Adipose tissue (tissue), 3 donors: ENCODE results near the gene CD6. TPM values are rescaled to one million over a fixed set of nuclear protein-coding genes. Genes with fewer than 3 reads are reported as not detected.

Experiments
- H3K27ac ChIP-seq: one replicate; pipeline ENCODE4 v1.5.1; 2013; ENCODE audit warnings: low read depth, low read length
- WGBS, 3 donors: extraction: QIAGEN DNeasy Blood & Tissue Kit; methylation state at CpG; one replicate each; pipeline ENCODE4 v1.1.7; 2013; 5-methylcytosine and 5-hydroxymethylcytosine counted together
- polyA plus RNA-seq, 3 donors: library from polyadenylated mRNA; stranded (reverse); fragments of 200-250 nt; gene quantifications; one replicate each; pipeline ENCODE4 v1.2.3, GENCODE V29; 2013
- donor health status: healthy with polysubstance abuse.
- donor health status: Bipolar disorder and iron deficiency.
- donor health status: healthy.

CD6 gene
- polyA plus RNA-seq, 3 donors, result 0.45 to 1.7 (median 0.82) TPM

DNA sequence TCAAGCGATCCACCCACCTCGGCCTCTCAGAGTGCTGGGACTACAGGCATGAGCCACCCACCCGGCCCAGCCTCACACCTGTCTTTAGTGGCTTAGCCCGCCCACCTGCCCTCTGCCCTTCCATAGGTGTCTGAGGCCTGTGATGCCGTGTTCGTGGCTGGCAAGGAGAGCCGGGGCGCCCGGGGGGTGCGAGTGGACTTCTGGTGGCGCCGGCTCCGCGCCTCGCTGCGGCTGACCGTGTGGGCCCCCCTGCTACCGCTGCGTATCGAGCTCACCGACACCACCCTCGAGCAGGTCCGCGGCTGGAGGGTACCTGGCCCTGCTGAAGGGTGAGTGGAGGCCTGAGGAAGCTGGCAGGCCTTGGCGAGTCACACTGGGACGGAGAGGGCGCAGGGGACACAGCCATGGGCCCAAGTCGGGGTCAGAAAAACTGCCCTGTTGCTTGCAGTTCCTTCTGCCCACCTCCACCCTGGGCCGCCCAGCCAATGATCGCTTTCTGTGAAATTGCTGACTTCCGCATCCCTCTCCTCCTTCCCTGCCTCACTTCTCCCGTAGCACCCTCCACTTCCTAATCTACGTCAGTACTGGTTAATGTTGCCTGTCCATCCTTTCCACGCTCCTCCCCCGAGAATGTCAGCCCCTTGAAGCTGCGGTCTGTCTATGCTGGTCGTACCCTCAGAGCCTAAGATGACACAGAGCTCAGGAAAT lies 37.9 kb upstream of the CD6 start:
- 94 to 95% (median 94%) methylated on average over 37 of the region's 37 CpGs for WGBS, 3 donors
- no peak overlapping the region for H3K27ac ChIP-seq

DNA sequence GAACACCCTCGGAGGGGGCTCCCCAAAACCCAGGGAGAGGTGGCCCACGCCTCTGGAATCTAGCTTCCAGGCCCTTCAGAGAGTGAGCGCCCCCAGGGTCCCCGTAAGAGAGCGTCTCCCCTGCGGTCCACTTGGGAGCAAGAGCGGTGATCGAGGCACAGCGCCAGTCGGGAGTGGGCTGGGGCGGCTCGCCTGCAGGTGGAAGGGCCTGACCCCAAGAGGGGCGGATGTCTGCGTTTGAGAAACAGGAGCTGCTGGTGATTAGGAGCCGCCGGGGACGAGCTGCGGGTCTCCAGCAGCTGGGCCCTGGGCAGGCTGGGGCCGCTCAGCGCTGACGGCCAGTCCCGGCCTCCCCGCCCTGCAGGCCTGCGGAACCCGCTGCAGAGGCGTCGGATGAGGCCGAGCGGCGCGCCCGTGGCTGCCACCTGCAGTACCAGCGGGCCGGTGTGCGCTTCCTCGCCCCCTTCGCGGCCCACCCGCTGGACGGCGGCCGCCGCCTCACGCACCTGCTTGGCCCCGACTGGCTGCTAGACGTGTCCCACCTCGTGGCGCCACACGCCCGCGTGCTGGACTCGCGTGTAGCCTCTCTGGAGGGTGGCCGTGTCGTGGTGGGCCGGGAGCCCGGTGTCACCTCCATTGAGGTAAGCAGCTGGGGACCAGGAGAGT lies 37.2 kb upstream of the CD6 start:
- 91 to 95% (median 93%) methylated on average over 49 to 57 of the region's 57 CpGs for WGBS, 3 donors
- H3K27ac ChIP-seq, result no peak overlapping the region

DNA sequence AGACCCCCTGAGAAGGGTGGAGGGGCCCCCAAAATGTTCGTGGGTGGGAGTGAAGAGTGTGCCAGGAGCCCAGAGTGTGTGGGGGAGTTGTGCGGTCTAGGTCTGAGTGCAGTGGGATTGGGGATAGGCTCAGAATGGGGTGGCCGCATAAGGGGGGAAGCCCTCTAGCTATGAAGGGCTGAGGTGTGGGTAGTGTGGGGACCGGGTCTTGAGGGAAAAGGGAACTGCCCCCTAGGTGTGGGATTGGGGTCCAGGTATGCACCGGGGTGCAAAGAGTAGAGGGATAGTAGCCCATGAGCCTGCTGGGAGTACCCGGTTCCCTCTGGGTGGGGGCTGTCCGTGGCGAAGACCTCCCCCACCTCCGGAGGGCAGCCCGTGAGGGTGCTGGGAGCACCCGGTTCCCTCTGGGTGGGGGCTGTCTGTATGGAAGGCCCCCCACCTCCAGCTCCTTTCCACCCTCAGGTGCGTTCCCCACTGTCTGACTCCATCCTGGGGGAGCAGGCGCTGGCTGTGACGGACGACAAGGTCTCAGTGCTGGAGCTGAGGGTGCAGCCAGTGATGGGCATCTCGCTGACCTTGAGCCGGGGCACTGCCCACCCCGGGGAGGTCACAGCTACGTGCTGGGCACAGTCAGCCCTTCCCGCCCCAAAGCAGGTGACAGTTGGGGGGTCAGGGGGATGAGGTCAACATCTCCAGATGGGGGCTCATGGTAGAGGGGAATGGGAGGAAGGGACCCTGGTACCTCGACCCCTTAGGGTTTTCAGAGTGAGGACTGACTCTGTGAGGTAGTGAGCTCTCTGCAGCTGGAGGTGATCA lies 36.5 kb upstream of the CD6 start:
- WGBS, 3 donors, result 77 to 89% (median 84%) methylated on average over 18 to 21 of the region's 21 CpGs
- H3K27ac ChIP-seq, result no peak overlapping the region

DNA sequence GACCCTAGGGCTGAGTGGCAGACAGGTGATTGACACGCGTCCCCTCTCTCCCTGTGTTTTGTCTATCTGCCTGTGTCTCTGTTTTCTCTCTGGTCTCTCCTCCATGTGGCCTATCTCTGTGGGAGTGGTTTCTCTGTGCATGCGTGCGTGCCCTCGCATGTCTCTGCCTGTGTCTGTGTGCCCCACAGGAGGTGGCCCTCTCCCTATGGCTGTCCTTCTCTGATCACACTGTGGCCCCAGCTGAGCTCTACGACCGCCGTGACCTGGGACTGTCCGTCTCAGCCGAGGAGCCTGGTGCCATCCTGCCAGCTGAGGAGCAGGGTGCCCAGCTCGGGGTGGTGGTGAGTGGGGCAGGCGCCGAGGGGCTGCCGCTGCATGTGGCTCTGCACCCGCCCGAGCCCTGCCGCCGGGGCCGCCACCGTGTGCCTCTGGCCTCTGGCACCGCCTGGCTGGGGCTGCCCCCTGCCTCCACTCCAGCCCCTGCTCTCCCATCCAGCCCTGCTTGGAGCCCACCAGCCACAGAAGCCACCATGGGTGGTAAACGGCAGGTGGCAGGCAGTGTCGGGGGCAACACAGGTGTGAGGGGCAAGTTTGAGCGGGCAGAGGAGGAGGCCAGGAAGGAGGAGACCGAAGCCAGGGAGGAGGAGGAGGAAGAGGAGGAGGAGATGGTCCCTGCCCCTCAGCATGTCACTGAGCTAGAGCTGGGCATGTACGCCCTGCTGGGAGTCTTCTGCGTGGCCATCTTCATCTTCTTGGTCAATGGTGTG lies 35.6 kb upstream of the CD6 start:
- 90 to 97% (median 91%) methylated on average over 26 to 27 of the region's 27 CpGs for WGBS, 3 donors
- H3K27ac ChIP-seq, result no peak overlapping the region

DNA sequence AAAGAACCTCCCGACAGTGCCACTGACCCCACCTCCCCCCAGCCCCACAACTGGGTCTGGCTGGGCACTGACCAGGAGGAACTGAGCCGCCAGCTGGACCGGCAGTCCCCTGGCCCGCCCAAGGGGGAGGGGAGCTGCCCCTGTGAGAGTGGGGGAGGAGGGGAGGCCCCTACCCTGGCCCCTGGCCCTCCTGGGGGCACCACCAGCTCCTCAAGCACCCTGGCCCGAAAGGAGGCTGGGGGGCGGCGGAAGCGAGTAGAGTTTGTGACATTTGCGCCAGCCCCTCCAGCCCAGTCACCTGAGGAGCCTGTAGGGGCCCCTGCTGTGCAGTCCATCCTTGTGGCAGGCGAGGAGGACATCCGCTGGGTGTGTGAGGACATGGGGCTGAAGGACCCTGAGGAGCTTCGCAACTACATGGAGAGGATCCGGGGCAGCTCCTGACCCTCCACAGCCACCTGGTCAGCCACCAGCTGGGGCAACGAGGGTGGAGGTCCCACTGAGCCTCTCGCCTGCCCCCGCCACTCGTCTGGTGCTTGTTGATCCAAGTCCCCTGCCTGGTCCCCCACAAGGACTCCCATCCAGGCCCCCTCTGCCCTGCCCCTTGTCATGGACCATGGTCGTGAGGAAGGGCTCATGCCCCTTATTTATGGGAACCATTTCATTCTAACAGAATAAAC lies 34.9 kb upstream of the CD6 start:
- WGBS, 3 donors, result 86 to 91% (median 87%) methylated on average over 18 of the region's 18 CpGs
- no peak overlapping the region for H3K27ac ChIP-seq

DNA sequence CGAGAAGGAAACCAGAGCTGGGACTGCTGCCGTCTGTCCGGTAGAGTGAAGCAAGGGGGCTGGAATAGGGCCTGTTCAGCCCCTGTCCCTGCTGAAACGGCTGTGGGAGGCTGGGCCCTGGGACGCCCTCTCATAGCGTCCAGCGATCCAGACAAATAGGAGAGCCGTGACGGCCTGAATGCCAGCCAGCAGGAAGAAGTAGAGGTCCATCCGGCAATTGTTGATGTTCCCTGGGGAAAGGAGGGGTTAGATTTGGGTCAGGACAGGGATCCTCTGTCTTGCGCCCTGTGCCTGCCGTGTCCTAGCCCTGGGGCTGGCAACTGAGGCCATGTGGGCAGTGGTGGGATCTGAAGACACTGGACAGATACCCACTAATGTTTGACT lies 34.3 kb upstream of the CD6 start:
- H3K27ac ChIP-seq, result no peak overlapping the region
- WGBS, 3 donors, result 62 to 75% (median 65%) methylated on average over 12 of the region's 12 CpGs

DNA sequence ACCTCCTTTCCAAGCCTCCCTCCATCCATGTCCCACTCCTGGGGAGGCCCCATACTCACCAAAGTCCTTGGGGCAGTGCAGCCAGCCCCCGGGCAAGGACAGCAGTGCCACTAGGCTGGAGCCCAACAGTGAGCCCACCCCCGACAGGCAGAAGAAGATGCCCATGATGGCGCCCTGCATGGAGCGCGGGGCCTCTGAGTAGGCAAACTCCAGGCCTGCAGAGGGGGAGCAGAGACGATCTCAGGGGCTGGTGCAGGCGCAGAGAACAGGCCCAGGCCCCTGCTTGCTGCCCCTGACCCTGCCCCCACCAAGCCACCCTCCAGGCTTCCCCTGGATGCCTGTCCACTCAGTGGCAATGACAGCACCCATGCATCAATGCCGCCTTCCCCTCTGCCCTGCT lies 33.7 kb upstream of the CD6 start:
- WGBS, 3 donors, result 93 to 96% (median 93%) methylated on average over 6 to 8 of the region's 8 CpGs
- no peak overlapping the region for H3K27ac ChIP-seq

DNA sequence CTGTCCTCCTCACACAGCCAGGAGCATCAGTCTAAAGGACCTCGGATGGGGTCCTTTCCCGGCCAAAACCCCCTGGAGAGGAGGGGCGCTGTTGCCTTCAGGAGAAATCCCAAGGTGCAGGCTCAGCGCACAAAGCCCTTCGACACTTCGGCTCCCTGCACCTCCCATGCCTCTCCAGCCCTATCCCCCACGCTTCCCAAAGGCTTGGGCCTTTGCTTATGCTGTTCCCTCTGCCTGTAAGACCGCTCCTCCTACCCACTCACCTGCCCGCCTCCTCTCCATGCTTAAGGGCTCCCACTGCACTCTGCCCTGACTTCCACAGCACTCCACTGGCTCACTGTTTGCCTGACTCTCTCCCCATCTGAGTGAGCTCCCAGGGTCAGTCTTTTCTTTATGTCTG lies 33.0 kb upstream of the CD6 start:
- no peak overlapping the region for H3K27ac ChIP-seq
- WGBS, 3 donors, result 84 to 89% (median 89%) methylated on average over 9 of the region's 9 CpGs

DNA sequence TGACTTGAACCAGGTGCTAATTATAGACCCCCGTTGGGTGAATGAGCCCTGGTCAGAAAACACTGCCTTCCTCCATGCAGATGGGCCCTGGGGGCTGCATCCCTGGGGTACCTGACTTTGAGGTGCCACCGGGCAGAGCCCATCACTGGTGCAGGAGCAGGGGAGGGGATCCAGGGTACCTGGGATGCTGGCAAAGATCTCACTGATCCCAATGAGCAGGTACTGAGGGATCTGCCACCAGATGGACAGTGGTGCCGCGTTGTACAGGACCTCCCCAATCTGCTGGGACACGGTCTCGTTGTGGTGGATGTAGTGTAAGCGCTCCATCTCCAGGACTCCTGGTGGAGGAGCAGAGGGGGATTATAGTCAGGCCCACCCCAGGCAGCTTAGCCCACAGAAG lies 32.2 kb upstream of the CD6 start:
- no peak overlapping the region for H3K27ac ChIP-seq
- 90 to 92% (median 92%) methylated on average over 7 of the region's 7 CpGs for WGBS, 3 donors

DNA sequence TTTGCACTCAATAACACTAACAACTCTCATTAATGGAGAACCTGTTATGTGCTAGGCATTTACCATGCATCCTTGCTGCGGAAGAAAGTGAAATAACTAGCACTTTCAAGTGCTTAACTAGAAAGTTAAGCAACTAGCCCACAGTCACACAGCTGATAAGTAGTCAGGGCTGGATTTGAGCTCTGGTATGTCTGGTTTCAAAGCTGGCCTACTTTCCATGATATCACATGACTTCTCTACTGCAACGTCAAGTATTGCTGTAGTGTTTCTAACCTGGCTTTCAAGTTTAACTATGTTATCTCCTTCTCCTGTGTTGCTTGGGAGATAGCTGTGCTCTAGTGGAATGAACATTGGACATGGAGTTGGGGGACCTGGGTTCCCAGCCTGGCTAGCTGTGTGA lies 31.6 kb upstream of the CD6 start:
- no peak overlapping the region for H3K27ac ChIP-seq
- WGBS, 3 donors, result 50 to 67% (median 59%) methylated on average over 2 of the region's 2 CpGs

DNA sequence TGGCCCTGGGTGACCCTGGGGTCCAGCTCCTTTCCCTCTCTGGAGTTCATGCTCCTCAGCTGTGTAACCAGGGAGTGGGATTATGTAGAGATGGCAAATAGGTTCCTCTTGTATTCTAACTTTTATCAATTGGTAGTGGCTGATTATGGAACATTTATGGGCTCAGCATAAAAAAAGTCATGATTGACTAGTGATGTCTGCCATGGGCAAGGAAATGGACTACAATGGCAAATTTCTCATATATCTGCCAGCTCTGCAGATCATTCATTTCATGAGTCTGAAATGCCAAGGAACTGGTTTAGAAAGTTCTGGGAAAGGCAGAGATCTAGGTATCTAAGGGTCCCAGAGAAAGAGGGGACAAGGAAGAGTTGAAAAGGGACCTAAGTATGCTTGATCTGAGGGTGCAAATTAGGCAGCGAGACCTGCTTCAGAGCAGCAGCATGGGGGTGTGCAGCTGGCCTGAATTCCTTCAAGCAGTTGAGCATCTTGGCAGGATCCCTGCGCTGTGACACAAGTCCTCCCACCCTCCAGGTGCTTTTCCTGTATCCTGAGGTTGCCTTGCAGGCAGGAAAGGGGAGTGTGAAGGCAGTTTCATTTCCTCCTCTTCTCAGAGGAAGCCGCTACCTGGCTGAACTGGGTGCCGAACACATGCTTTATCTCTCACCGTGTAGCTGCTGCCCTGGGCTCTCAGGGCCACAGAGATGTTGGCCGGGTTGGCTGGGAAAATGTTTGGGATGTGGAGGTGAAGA lies 29.9 kb upstream of the CD6 start:
- H3K27ac ChIP-seq, result no peak overlapping the region
- 57 to 87% (median 81%) methylated on average over 6 of the region's 6 CpGs for WGBS, 3 donors

DNA sequence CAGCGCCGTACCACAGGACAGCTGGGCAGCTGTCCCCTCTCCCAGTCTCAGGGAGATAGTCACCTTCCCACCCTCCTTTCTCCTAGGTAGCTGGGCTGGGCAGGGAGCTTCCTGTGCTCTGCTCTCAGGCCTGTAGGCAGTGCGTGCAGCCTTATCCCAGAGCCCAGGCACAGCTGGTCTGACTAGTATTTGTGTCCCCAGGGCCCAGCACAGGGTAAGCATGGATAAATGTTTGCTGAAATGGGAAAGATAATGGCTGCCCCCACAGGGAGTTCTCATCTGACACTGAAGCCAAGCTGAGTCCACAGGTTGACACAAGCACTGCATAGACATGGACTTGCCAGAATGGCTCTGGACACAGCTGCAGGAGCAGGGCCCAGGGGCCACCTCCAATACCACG lies 29.3 kb upstream of the CD6 start:
- H3K27ac ChIP-seq, result no peak overlapping the region
- 62 to 95% (median 91%) methylated on average over 4 of the region's 4 CpGs for WGBS, 3 donors

DNA sequence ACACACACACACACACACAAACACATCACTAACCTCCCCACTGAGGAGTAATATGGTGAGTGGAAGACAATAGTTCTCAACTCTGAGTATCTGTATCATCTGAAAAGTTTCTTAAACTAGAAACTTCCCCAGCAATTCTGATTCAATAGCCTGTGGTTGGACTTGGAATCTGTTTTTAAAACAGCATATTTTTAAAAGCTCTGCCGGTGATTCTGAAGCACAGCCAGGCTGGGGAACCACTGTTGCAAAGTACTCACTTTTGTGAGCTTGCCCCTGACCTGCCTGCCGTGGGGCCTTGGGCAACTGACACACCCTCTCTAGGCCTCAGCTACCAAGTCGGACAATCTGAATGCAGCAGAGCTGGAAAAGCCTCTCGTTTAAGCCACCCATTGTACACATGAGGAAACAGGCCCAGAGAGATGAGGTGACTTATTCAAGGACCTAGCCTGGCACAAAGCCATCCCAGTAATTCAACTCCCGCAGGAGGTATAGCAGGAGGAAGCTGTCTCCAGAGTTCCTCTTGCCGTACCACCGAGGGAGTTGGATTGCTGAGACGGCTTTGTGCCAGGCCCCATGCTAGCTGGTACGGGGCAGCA lies 28.4 kb upstream of the CD6 start:
- no peak overlapping the region for H3K27ac ChIP-seq
- 37 to 58% (median 48%) methylated on average over 9 of the region's 9 CpGs for WGBS, 3 donors

DNA sequence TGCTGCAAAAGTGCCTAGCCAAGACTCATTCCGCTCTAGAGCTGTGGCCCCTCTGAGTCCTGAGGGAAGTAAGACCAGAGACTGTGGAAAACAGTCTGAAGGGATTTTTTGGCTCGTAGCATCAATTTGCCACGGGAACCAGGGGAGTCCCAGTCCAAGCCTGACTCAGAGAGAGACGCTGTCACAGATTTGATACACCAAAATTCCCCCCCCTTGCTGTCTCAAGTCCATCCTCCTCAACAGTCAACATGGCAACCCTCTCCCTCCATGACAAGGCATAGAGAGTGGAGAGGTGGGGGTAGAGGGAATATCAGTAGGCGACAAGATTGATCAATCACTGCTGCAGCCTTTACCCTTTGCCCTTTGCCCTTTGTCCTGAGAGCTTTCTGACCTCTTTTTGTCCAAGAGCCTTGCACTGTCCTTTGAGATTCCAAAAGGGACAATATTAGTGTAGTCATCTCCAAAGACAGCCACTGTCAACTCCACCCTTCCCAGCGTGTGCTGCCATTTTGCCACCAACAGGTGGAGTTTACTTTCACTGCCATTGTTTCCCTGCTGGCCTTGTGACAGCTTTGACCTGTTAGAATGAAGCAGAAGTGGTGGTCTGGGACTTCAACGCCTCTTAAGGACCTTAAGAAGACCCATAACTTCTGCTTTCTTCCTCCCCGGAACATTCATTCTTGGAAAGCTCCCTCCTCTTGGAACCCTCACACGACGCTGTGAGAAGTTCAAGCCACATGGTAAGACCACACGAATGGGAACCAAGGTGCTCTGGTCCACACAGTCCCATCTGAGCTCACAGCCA lies 26.8 kb upstream of the CD6 start:
- H3K27ac ChIP-seq, result no peak overlapping the region
- WGBS, 3 donors, result 78 to 87% (median 81%) methylated on average over 11 of the region's 11 CpGs

DNA sequence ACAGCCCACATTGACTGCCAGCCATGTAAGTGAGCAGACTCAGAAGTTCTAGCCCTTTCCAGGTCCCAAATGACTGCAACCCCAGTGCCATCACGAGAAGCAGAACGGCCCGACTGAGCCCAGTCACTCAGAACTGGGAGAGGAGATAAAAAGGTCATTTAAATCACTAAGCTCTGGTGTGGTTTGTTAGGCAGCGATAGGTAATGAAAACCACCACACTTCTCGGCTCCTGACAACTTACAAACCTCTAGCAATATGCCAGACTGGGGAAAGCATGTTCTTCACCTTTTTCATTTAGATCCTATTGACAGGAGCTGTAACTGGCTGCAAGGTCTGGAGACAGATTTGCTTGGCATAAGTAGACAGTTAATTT lies 26.2 kb upstream of the CD6 start:
- WGBS, 3 donors, result 91 to 97% (median 92%) methylated on average over 5 of the region's 5 CpGs
- H3K27ac ChIP-seq, result no peak overlapping the region

DNA sequence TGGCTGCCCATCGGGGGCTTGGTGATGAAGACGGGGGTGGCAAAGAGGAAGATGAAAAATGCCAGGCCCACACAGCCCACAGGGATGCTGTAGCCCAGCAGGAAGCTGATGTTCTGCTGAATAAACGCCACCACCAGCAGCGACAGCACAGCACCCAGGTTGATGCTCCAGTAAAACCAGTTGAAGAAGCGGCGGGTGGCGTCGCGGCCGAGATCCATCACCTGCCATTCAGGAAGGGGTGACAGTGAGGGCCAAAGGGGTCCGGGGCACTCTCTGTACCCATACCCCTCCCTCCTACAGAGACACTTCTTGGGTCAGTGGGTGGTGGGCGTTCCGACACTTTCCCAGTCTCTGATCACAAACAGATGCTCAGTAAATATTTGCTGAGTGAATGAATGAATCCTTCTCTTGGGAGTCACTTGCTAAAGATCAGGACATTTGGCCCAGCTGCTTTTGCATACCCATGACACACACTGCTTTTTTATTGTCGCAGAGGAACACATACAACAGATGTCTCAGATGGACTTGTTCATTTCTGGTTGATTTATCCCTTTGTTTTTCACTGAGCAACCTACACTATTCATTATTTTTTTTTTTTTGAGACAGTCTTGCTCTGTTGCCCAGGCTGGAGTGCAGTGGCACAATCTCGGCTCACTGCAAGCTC lies 24.7 kb upstream of the CD6 start:
- 79 to 92% (median 91%) methylated on average over 11 to 15 of the region's 15 CpGs for WGBS, 3 donors
- H3K27ac ChIP-seq, result no peak overlapping the region
